ENCODE measurements around the gene IRF2BP2. TPM values are rescaled to one million over a fixed set of nuclear protein-coding genes. Genes with fewer than 3 reads are reported as not detected.

IRF2BP2 gene
- total and polyA plus RNA-seq, 2 of the 13 experiments (the other 11 are each of a cell fraction or from before 2014, with no cell fraction given) = 140 to 147 TPM

- TF ChIP-seq HNF1A (IDR thresholded peaks at IDR 0.05; ENCODE audit: low read depth) (peak; percentile 43; the same call in 1 of the 2 replicates), HNF1A (CRISPR knock-in tag; IDR thresholded peaks at IDR 0.05; ENCODE audit: borderline replicate concordance) (peak; percentile 79; the same call in 1 of the 2 replicates), PTBP1 (IDR thresholded peaks at IDR 0.05; ENCODE audit: low read depth, low read length, poor library complexity, severe bottlenecking) (no peak), ZMYM2 (CRISPR knock-in tag; IDR thresholded peaks at IDR 0.05) (no peak), DNMT3B (CRISPR knock-in tag; conservative IDR thresholded peaks at IDR 0.05) (no peak), MTF1 (CRISPR knock-in tag; IDR thresholded peaks at IDR 0.05) (no peak), SP1 (IDR thresholded peaks at IDR 0.05) (no peak), SP1 (CRISPR knock-in tag; IDR thresholded peaks at IDR 0.05) (peak; percentile 35; the same call in 1 of the 2 replicates), SYNCRIP (IDR thresholded peaks at IDR 0.05; ENCODE audit: insufficient read depth, low read depth, low read length) (no peak), MIXL1 (CRISPR knock-in tag; IDR thresholded peaks at IDR 0.05) (peak; percentile 76), TGIF2 (CRISPR knock-in tag; IDR thresholded peaks at IDR 0.05) (peak; percentile 58; the same call in 1 of the 2 replicates), SP5 (CRISPR knock-in tag; IDR thresholded peaks at IDR 0.05; ENCODE audit: borderline replicate concordance, low read depth) (peak; percentile 67), KLF9 (CRISPR knock-in tag; IDR thresholded peaks at IDR 0.05; ENCODE audit: low read depth) (peak; percentile 64; the same call in 1 of the 2 replicates), ZNF234 (CRISPR knock-in tag; conservative IDR thresholded peaks at IDR 0.05) (no peak), ZBTB3 (CRISPR knock-in tag; IDR thresholded peaks at IDR 0.05; ENCODE audit: borderline replicate concordance, low read depth) (no peak), ZNF772 (CRISPR knock-in tag; IDR thresholded peaks at IDR 0.05) (no peak)
- TF ChIP-seq, protein P1, sequence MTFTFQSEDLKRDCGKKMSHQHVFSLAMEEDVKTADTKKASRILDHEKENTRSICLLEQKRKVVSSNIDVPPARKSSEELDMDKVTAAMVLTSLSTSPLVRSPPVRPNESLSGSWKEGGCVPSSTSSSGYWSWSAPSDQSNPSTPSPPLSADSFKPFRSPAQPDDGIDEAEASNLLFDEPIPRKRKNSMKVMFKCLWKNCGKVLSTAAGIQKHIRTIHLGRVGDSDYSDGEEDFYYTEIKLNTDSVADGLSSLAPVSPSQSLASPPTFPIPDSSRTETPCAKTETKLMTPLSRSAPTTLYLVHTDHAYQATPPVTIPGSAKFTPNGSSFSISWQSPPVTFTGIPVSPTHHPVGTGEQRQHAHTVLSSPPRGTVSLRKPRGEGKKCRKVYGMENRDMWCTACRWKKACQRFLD (CRISPR knock-in tag; IDR thresholded peaks at IDR 0.05; ENCODE audit: borderline replicate concordance) = no peak
- TF ChIP-seq, protein P2, sequence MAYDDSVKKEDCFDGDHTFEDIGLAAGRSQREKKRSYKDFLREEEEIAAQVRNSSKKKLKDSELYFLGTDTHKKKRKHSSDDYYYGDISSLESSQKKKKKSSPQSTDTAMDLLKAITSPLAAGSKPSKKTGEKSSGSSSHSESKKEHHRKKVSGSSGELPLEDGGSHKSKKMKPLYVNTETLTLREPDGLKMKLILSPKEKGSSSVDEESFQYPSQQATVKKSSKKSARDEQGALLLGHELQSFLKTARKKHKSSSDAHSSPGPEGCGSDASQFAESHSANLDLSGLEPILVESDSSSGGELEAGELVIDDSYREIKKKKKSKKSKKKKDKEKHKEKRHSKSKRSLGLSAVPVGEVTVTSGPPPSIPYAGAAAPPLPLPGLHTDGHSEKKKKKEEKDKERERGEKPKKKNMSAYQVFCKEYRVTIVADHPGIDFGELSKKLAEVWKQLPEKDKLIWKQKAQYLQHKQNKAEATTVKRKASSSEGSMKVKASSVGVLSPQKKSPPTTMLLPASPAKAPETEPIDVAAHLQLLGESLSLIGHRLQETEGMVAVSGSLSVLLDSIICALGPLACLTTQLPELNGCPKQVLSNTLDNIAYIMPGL (CRISPR knock-in tag; IDR thresholded peaks at IDR 0.05; ENCODE audit: borderline replicate concordance in 1 of 2, low read depth in 1 of 2) = peak in 1 of 2 experiments; percentile 20; a peak in 1 of 4 replicates
- TF ChIP-seq, protein P3, sequence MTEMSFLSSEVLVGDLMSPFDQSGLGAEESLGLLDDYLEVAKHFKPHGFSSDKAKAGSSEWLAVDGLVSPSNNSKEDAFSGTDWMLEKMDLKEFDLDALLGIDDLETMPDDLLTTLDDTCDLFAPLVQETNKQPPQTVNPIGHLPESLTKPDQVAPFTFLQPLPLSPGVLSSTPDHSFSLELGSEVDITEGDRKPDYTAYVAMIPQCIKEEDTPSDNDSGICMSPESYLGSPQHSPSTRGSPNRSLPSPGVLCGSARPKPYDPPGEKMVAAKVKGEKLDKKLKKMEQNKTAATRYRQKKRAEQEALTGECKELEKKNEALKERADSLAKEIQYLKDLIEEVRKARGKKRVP (CRISPR knock-in tag; IDR thresholded peaks at IDR 0.05) = 0 out of 4 replicates have a peak, but pooled peaks of 1 of the 2 experiments have one; percentile 39
- TF ChIP-seq, protein P4, sequence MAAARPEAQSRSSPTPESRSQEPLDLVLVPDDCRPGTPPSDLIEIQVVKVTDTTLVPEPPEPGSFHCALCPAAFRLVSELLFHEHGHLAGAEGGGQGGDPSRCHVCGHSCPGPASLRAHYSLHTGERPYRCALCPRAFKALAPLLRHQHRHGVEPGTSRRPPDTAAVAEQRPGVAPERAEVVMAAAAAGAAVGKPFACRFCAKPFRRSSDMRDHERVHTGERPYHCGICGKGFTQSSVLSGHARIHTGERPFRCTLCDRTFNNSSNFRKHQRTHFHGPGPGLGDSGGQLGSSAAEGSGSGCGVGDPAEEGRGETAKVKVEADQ (CRISPR knock-in tag; IDR thresholded peaks at IDR 0.05; ENCODE audit: borderline replicate concordance) = peak; percentile 41; the same call in 1 of the 2 replicates
Observed at GRCh38 chr1:234602334-234603220, 7.4 kb downstream of the IRF2BP2 start (continued).

Data from HepG2 (cell line).